Skin epidermis (tissue), 12 donors: ENCODE data around the gene SF1.
"Not testable (repeated sequence)": the region's sequence is repeated elsewhere in the genome, so short reads cannot be mapped to it uniquely, and the experiment has no call there.

Experiments
- H3K27ac ChIP-seq, 21 experiments: fragments of 200-600 bp; sonication (generic) in 11 of 21; one replicate each; pipeline ENCODE4 v1.5.0; 2020; ENCODE audit warnings: mild to moderate bottlenecking in 3 of 21, inconsistent platforms in 2 of 21, moderate library complexity in 2 of 21
- H3K4me3 ChIP-seq, 7 experiments: fragments of 200-600 bp; sonication (generic) in 2 of 7; one replicate each; pipeline ENCODE4 v1.5.0; 2020; ENCODE audit warnings: inconsistent platforms in 2 of 7, mild to moderate bottlenecking in 2 of 7, moderate library complexity in 1 of 7

Gene SF1, protein sequence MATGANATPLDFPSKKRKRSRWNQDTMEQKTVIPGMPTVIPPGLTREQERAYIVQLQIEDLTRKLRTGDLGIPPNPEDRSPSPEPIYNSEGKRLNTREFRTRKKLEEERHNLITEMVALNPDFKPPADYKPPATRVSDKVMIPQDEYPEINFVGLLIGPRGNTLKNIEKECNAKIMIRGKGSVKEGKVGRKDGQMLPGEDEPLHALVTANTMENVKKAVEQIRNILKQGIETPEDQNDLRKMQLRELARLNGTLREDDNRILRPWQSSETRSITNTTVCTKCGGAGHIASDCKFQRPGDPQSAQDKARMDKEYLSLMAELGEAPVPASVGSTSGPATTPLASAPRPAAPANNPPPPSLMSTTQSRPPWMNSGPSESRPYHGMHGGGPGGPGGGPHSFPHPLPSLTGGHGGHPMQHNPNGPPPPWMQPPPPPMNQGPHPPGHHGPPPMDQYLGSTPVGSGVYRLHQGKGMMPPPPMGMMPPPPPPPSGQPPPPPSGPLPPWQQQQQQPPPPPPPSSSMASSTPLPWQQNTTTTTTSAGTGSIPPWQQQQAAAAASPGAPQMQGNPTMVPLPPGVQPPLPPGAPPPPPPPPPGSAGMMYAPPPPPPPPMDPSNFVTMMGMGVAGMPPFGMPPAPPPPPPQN

DNA sequence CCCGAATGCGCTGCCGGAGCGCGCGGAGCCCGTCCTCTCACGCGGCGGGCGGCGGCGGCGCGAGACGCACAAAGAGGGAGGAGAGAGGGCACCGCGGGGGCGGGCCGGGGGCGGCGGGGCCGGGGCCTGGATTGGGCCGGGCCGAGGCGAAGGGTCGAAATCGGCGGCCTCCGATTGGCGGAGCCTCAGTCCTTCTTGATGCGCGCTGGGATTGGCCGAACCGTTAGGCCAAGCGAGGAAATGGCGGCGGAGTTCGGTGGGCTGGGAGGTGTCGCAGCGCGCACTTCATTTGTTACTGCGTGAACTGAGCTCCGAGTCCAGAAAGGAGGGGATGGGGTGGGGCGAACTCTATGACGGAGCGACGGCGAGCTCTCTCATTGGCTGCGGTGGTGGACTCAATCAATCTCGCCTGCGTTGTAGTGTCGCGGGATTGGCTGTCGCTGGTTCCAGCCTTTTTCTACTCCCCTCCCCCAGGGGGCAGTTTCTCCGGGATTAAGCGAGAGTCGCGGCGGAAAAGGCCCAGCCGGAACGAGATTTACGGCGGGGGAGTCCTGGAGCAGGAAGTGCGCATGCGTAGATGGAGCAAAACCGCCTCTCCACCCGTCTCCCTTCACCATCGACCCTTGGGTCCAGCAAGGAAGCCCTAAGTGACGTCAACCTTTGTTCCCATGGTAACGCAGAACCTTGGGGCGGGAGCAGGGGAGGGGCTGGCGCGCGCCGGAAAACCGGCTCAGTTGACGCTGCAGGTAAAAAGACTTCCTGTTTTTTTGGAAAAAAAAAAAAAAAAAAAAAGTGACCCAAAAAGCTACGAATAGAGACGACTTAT lies at the start of gene SF1:
TSS of gene SF1 (minus strand) at position 70 of the 826 bp plus-strand sequence. CDS start 150 bp downstream, outside the sequence.
- Histone ChIP-seq H3K27ac (peak within 1 kb of the TSS; percentile 95 to 100 (median 99)), H3K4me3 (peak within 1 kb of the TSS; percentile 87 to 97 (median 93))

DNA sequence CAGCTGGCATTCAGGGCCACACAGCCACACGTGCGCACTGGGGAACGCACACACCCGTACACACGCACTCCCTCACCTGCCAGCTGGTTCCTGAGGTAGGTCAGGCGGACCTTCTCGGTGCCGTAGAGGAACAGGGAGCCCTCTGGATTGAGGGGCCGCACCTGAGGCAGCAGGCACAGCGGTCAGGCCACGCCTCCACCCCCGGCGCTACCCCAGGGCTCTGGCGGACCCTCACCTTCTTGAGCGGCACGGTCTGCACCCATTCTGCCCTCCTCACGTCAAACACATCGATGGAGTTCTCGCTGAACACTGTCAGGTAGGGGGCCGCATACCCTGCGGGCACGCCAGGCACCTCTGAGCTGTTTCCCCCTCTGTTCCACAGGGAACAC lies 49.1 kb upstream of the SF1 start:
- H3K27ac ChIP-seq: no peak overlapping the region
- H3K4me3 ChIP-seq: no peak overlapping the region

- Histone ChIP-seq H3K27ac (no peak overlapping the region), H3K4me3 (no peak overlapping the region)
Observed at GRCh38 chr11:64826578-64827450, 48.5 kb upstream of the SF1 start.

GRCh38 chr11:64826062-64826461 lies 47.7 kb upstream of the SF1 start:
- H3K4me3 ChIP-seq: no peak overlapping the region
- no peak overlapping the region for H3K27ac ChIP-seq

DNA sequence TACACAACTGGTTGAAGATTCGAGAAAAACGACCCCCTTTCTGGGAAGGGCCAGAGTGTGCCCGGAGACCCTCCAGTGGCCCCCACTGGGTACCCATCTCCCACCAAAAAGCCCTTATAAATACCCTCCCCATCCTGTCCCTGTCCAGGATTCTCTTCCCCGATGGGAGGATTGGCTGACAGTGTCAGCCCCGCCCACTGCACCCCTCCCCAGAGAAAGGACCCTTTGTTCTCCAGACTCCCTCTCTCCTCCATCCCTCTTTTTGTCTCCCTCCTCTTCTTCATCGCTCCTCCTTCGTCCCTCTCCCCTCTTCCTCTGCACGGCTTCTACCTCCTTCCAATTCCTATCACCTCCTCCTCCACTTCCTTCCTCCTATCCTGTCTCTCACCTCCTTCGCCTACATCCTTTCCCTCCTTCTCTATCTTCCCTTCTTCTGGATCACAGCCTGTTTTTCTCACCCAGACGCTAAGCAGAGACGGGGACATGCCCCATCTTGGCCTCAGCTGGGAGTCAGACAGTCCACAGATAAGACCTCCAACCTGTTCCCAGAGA lies 45.3 kb upstream of the SF1 start:
- Histone ChIP-seq H3K27ac (no peak overlapping the region), H3K4me3 (no peak overlapping the region)

- no peak overlapping the region for H3K4me3 ChIP-seq
- H3K27ac ChIP-seq: no peak overlapping the region
Observed at GRCh38 chr11:64817476-64817875, 39.1 kb upstream of the SF1 start.

- not testable (repeated sequence) for H3K4me3 ChIP-seq, H3K27ac ChIP-seq
Observed at GRCh38 chr11:64815433-64815832, 37.1 kb upstream of the SF1 start.

DNA sequence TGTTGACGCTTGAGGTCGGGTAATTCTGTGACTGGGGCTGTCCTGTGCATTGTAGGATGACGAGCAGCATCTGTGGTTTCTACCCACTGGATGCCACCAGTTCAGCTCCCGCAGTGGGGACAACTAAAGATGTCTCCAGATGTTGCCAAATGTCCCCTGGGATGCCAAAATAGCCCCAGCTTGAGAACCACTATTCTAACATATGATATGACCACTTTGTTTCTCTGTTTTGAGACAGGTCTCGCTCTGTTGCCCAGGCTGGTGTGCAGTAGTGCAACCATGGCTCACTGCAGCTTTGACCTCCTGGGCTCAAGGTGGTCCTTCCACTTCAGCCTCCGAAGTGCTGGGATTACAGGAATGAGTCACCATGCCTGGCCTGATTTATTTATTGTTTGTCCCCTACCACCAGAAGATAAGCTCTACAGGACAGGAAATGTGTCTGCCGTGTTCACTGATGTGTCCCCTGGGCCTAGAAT lies 36.4 kb upstream of the SF1 start:
- Histone ChIP-seq H3K4me3 (no peak overlapping the region), H3K27ac (no peak overlapping the region)

GRCh38 chr11:64813826-64814225 lies 35.5 kb upstream of the SF1 start:
- no peak overlapping the region for H3K4me3 ChIP-seq
- H3K27ac ChIP-seq: no peak overlapping the region

GRCh38 chr11:64810891-64811272 lies 32.5 kb upstream of the SF1 start:
- H3K4me3 ChIP-seq: peak overlapping the region; percentile 57 to 94 (median 81)
- peak overlapping the region in 14 of 21 experiments; percentile 54 to 88 (median 80) for H3K27ac ChIP-seq

GRCh38 chr11:64810271-64810890 lies 32.0 kb upstream of the SF1 start, which contains the start of gene MEN1:
Gene MEN1, minus strand, starts transcription at chr11:64810551. Its CDS starts 442 bp downstream, at chr11:64810109.
- Histone ChIP-seq H3K4me3 (peak within 1 kb of the TSS; percentile 57 to 94 (median 81)), H3K27ac (peak within 1 kb of the TSS; percentile 28 to 88 (median 79))

- H3K27ac ChIP-seq: peak overlapping the region; percentile 28 to 88 (median 79)
- H3K4me3 ChIP-seq: peak overlapping the region; percentile 57 to 94 (median 81)
Observed at GRCh38 chr11:64809781-64810241, 31.5 kb upstream of the SF1 start.

- H3K4me3 ChIP-seq: no peak overlapping the region
- no peak overlapping the region for H3K27ac ChIP-seq
Observed at GRCh38 chr11:64805481-64805880, 27.1 kb upstream of the SF1 start.

DNA sequence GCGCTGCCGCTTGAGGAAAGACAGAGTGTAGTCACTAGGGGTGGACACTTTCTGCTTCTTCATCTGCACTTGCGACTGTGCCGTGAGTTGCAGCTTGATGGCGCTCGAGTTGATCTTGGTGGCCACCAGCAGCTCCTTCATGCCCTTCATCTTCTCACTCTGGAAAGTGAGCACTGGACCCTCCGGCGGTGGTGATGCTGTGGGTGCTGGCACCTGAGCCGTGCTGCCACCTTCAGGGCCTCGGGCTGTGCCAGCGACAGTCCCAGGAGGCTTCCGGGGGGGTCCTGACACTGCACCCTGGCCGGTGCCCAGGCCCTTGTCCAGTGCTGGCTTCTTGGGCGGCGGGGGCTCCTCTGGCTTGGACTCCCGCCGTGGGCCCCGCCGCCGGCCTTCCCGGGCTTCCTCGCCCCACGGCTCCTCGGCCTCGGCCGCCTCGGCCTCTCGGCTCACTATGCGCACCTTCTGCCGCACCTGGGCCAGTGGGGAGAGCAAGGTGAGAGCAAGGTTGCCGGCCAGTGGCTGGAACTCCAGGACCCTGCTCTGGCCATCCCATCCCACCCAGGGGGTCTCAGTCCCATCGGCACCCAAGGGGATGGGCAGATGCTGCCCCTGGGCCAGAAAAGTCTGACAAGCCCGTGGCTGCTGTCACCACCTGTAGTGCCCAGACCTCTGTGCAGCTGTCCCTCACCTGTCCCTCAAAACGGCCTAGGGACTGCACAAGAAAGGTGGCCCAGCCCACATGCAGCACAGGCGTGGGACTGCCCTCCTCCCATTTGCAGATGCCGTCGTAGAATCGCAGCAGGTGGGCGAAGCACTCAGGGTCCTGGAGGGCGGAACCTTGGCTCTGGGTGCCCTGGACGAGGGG lies 26.2 kb upstream of the SF1 start:
- H3K27ac ChIP-seq: peak overlapping the region in 14 of 21 experiments; percentile 74 to 89 (median 79)

DNA sequence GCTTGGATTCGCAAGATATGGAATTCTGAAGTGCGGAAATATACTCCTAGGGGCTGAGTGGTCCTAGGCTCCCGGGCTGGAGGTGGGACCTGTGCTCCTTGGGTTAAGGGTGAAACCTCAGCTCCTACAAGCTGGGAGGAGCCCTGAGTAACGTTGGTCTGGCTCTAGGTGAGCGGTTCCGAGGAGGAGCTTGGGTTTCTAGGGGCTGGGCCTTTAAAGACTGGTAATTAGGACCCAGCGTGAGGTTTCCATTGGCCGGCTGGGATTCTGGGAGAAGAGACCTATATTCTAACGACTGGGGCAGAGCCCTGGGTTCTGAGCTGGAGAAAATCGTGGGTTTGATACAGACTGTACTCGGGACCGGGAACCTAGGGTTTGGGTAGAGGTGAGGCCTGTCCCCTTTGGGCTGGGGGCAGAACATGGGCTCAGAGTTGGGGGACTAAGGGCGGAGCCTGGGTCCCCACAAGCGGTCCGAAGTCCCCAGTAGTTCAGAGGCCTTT lies 25.6 kb upstream of the SF1 start:
- Histone ChIP-seq H3K4me3 (peak overlapping the region; percentile 41 to 72 (median 58)), H3K27ac (peak overlapping the region in 18 of 21 experiments; percentile 59 to 89 (median 79))

More for the DNA sequence above, 26.2 kb upstream of the SF1 start:
- H3K4me3 ChIP-seq: peak overlapping the region in 1 of 7 experiments; percentile 64

DNA sequence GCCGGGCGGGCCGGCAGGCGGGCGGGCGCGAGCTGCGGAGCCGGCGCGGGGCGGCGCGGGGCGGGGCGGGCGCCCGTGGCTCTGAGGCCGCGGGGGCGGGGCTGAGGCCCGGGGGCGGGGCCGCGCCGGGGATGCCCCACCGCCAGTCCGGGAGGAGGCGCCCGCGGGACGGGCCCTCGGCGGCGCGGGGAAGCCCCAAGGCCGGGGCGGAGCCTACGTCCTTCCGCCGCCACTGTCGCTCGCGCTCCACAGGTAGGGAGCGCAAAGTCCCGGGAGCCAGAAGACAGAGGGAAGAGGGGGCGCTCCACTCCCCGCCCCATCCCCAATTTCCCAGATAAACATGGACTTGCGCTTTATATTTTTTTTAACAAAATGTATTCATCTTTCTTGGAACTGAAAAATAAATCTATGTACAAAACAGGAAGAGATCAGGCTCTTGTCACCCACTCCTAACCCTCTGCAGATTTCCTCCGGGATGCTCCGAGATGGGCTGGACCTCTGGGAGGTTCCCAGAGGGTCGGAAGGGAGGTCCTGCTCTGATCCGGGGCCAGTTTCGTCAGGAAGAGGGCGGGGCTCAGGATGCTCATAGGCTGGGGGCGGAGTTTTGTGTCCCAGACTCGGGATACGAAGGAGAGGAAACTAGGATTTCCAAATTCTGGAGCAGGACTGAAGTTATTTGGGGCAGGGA lies 25.0 kb upstream of the SF1 start, which contains the start of gene MAP4K2:
TSS of gene MAP4K2 (minus strand) at position 57 of the 688 bp plus-strand sequence. CDS start 65 bp downstream, outside the sequence.
- Histone ChIP-seq H3K27ac (peak within 1 kb of the TSS in 20 of 21 experiments; percentile 31 to 89 (median 78)), H3K4me3 (peak within 1 kb of the TSS; percentile 46 to 72 (median 58))
